ENCODE data around the gene DGKQ.

Gene DGKQ

GRCh38 chr4:968621-969394, 4.6 kb downstream of the DGKQ start:
- no peak for FAIRE-seq
- no peak for DNase-seq (ENCODE audit: insufficient read length, low spot score)
- TF ChIP-seq POLR2A (IDR thresholded peaks at IDR 0.05; ENCODE audit: low read depth, low read length), result no peak

- DNase-seq (ENCODE audit: insufficient read length, low spot score) (no peak), FAIRE-seq (no peak)
- TF ChIP-seq POLR2A (IDR thresholded peaks at IDR 0.05; ENCODE audit: low read depth, low read length), result no peak
Measured at GRCh38 chr4:968221-968620, 5.1 kb downstream of the DGKQ start.

- DNase-seq (ENCODE audit: insufficient read length, low spot score), result no peak
- TF ChIP-seq POLR2A (IDR thresholded peaks at IDR 0.05; ENCODE audit: low read depth, low read length), result no peak
- no peak for FAIRE-seq
Measured at GRCh38 chr4:967113-968104, 6.0 kb downstream of the DGKQ start.

GRCh38 chr4:966266-967112, 6.9 kb downstream of the DGKQ start:
- DNase-seq (ENCODE audit: insufficient read length, low spot score) (no peak), FAIRE-seq (no peak)
- no peak for TF ChIP-seq POLR2A (IDR thresholded peaks at IDR 0.05; ENCODE audit: low read depth, low read length)

- no peak for TF ChIP-seq POLR2A (IDR thresholded peaks at IDR 0.05; ENCODE audit: low read depth, low read length)
- no peak for DNase-seq (ENCODE audit: insufficient read length, low spot score)
- FAIRE-seq, result no peak
Measured at GRCh38 chr4:965766-966134, 7.6 kb downstream of the DGKQ start.

- DNase-seq (ENCODE audit: insufficient read length, low spot score) (no peak), FAIRE-seq (no peak)
- no peak for TF ChIP-seq POLR2A (IDR thresholded peaks at IDR 0.05; ENCODE audit: low read depth, low read length)
Measured at GRCh38 chr4:965048-965765, 8.2 kb downstream of the DGKQ start.

GRCh38 chr4:964346-965025, 8.9 kb downstream of the DGKQ start:
- TF ChIP-seq POLR2A (IDR thresholded peaks at IDR 0.05; ENCODE audit: low read depth, low read length), result no peak
- no peak for DNase-seq (ENCODE audit: insufficient read length, low spot score)
- FAIRE-seq, result no peak

GRCh38 chr4:963276-964225, 9.8 kb downstream of the DGKQ start:
- no peak for TF ChIP-seq POLR2A (IDR thresholded peaks at IDR 0.05; ENCODE audit: low read depth, low read length)
- DNase-seq (ENCODE audit: insufficient read length, low spot score) (no peak), FAIRE-seq (no peak)

GRCh38 chr4:962231-963208, 10.8 kb downstream of the DGKQ start:
- FAIRE-seq, result no peak
- TF ChIP-seq POLR2A (IDR thresholded peaks at IDR 0.05; ENCODE audit: low read depth, low read length), result no peak
- DNase-seq (ENCODE audit: insufficient read length, low spot score), result no peak

- FAIRE-seq (no peak), DNase-seq (ENCODE audit: insufficient read length, low spot score) (no peak)
- TF ChIP-seq POLR2A (IDR thresholded peaks at IDR 0.05; ENCODE audit: low read depth, low read length), result no peak
Measured at GRCh38 chr4:961351-962230, 11.8 kb downstream of the DGKQ start.
